Choroid plexus epithelial cell (primary cell): ENCODE results near the gene CEP95.
A peak's percentile ranks its signal among the peaks of the same experiment; 100 is the strongest.

Source experiments
- DNase-seq: peaks from one replicate; pipeline ENCODE4 v3.0.0-alpha.2; 2010; ENCODE audit warnings: low read depth
- H3K4me3 ChIP-seq: 2 replicates; pipeline ENCODE4 v1.5.1; 2011; ENCODE audit warnings: low read depth, mild to moderate bottlenecking, control low read depth, low read length, moderate library complexity
- TF ChIP-seq, protein P1 (sequence below): conservative IDR thresholded peaks from 2 replicates; pipeline ENCODE4 v1.5.1; 2011; ENCODE audit warnings: low read depth, mild to moderate bottlenecking, control low read depth, inconsistent platforms, low read length, moderate library complexity

The CEP95 gene

DNA sequence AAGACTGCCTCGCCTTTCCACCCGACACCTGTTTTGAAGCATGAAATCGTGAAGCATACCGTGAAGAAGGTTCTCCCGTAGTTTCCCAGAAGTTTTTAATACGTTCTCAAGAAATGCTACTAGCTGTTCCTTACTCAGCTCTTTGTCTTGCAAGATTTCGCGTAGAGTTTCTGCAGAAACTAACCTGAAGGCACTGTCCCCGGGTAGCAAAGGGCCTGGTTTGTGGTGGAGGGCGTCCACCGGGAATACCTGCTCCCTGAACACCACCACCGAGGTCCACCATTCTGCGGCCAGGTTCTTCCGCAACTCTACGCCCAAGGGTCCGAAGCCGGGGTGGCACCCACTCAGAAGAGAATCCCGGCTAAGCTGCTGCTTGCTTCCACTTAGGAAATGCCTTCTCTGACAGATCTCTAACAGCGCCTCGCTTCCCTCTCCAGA, 10.4 kb upstream of the CEP95 start:
- peak overlapping the region; percentile 75 for H3K4me3 ChIP-seq
- TF ChIP-seq, protein P1, sequence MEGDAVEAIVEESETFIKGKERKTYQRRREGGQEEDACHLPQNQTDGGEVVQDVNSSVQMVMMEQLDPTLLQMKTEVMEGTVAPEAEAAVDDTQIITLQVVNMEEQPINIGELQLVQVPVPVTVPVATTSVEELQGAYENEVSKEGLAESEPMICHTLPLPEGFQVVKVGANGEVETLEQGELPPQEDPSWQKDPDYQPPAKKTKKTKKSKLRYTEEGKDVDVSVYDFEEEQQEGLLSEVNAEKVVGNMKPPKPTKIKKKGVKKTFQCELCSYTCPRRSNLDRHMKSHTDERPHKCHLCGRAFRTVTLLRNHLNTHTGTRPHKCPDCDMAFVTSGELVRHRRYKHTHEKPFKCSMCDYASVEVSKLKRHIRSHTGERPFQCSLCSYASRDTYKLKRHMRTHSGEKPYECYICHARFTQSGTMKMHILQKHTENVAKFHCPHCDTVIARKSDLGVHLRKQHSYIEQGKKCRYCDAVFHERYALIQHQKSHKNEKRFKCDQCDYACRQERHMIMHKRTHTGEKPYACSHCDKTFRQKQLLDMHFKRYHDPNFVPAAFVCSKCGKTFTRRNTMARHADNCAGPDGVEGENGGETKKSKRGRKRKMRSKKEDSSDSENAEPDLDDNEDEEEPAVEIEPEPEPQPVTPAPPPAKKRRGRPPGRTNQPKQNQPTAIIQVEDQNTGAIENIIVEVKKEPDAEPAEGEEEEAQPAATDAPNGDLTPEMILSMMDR, result no peak
- peak; percentile 25 for DNase-seq

DNA sequence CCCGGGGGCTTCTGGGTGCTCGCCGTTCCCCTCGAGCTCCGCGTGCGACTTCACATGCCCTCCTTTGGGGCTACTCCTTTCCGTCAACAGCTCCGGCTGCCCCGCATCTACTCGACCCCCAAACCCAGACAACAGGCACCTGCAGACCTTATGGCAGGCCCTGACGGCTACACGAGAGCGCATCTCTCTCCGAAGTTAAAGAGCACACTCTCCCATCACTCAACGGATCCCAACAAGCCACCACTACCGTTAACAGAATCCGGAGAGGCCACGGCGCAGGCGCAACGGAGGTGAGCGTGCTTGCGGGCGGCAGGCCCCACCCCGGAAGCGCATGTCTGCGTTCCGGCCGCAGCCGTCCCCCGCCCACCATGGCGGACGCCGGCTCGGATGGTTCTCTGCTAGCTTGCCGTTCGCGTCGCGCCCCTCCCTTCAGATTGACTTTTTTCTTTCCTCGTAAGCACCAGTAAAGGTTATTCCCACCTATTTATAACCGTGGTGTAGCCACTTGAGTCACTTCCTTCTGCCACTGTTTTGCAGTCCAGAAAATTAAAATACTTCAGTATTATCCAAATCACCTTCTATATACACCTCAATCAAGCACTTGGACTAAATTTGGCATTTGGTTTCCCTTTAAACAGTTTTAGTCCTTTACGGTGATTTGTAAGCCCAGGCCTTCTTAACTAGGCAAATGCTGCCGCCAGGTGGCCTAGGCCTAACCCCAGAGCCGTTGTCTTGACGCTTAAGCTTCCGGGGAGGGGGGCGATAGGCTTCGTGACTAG, 9.8 kb upstream of the CEP95 start, which contains the start of gene POLG2:
POLG2 (minus strand) TSS at position 269 of the 779 bp plus-strand sequence; CDS start at position 183, 86 bp downstream.
- peak within 1 kb of the TSS; percentile 75 for H3K4me3 ChIP-seq
- TF ChIP-seq, protein P1, result peak; percentile 64
- peak; percentile 96 for DNase-seq

DNA sequence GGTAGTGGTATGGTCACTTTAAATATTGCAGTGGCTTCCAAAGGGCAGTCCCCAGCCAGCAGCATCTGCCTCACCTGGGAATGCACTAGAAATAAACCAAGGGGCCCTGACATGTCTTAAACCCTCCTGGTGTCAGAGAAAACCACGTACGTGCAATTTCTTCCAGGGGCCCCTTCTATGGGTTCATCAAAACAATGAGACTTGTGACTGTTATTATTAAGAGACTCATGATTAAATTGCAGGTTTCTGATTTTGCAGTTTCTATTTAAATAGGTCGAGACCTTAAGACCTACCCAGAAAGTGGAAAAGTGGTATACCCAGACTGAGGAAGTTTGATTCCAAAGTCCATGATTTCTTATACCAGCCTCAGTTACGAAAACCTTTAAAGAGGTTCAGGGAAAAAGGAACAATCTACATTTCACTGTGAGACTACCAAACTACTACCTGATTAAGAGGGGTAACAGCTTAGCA, 9.2 kb upstream of the CEP95 start:
- peak overlapping the region; percentile 75 for H3K4me3 ChIP-seq
- no peak for DNase-seq
- TF ChIP-seq, protein P1, result no peak

DNA sequence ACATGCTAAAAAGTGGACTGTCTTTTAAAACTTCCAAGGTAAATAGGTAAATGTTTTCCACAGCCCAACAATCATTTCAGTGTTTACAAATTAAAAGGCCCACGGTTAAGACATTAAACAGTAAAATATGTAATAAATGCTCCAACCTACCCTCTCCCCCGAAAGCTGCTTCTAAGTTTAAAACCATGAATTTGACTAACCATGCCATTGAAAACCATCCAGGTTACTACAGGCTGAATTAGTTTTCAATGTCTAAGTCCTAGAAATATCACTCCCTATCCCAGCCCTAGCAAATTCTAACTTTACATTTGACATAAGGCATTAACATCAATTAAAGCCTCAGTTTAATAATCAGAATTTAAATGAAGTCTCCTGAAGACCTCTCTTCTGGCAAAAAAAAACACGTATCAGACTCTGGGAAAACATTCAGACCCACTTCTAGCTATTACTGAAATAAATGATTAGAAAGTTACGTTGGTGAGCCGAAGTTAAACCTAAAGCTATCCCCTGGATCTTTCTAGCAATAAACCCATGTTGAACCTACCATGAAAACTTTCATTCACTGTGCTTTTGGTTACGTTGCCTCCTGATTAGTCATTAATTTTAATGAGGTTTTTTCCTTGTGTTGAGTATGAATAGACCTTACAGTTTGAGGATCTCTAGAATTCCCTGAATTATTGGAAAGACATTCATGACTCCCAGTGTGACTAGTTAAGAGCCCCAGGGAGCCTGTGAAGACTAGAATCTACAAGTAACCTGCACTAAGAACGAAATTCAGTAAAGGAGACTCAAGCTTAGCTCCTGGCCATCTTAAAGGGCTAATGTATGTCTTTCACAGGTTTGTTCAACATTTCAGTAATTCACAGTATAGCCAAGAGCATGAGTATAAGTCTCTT, 8.2 kb upstream of the CEP95 start:
- DNase-seq, result no peak
- TF ChIP-seq, protein P1, result no peak

DNA sequence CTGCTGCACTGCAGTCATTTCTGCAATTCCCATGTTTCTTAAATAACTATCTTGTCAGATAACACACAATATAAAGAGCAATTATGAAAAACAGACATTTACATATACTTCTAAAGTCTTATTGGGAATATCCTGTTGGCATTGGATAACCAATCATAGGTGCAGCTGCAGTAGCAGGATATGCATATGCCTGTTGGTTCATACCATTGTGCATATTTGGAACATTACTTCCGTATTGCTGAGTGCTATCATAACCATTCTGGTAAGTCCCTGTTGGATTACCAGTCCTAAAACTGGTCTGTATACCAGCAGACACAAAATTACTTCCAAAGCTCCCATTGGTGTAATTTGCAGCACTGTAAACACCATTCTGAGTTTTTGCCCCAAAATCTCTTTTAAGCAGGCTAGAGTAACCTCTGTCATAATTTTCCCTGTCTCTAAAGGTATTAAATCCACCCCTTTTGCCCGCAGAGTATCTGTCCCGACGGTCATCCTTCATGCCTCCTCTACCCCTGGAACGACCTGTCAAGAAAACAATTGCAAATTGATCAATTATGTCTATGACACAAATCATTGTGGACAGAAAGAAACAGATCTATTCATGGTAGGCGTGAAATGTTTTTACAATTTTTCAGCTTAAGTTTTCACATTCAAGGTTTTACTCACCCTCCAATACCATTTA, 6.8 kb upstream of the CEP95 start:
- peak; percentile 48 for DNase-seq
- TF ChIP-seq, protein P1, result no peak
- H3K4me3 ChIP-seq, result no peak overlapping the region

More for the DNA sequence above, 8.2 kb upstream of the CEP95 start:
- no peak overlapping the region for H3K4me3 ChIP-seq

DNA sequence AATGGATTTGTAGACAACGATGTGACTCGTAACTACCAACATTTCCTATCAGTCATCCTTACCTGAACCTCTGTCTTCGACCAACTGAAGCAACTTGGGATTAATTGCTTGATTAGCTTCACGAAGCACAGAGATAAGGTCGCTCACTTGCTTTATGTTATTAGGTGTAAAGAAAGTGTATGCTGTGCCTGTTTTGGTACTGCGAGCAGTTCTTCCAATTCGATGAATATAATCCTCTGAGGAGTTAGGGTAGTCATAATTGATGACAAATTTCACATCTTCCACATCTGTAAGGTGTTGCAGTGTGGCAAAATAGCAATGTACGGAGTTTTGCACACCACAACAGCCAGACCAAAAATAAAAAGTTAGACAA, 6.3 kb upstream of the CEP95 start:
- TF ChIP-seq, protein P1, result no peak
- no peak for DNase-seq
- no peak overlapping the region for H3K4me3 ChIP-seq
